Thyroid gland (tissue), 4 donors: ENCODE measurements around the gene FLT1. TPM values are rescaled to one million over a fixed set of nuclear protein-coding genes. Genes with fewer than 3 reads are reported as not detected.

Experiments used
- DNase-seq, 2 donors: peaks; one replicate each; pipeline ENCODE4 v3.0.0-alpha.2; 2019
- H3K27ac ChIP-seq, 3 donors: fragments of 200-600 bp; sonication (generic); 1 replicate in 2 of 3; 2 replicates in 1 of 3; pipeline ENCODE4 v1.5.1; 2016 to 2019; ENCODE audit warnings: mild to moderate bottlenecking in 1 of 3, moderate library complexity in 1 of 3
- H3K27me3 ChIP-seq: fragments of 200-600 bp; sonication (generic); one replicate; pipeline ENCODE4 v1.5.1; 2019
- H3K36me3 ChIP-seq, 2 donors: fragments of 200-600 bp; sonication (generic); one replicate each; pipeline ENCODE4 v1.5.1; 2016 to 2019
- H3K4me1 ChIP-seq, 2 donors: fragments of 200-600 bp; sonication (generic); one replicate each; pipeline ENCODE4 v1.5.1; 2017 to 2019
- H3K4me3 ChIP-seq, 3 donors: fragments of 200-600 bp; sonication (generic); replicated peaks in 1 of 3; 1 replicate in 2 of 3; 2 replicates in 1 of 3; pipeline ENCODE4 v1.5.1; 2016; ENCODE audit warnings: mild to moderate bottlenecking in 1 of 3
- H3K9me3 ChIP-seq: fragments of 200-600 bp; sonication (generic); one replicate; pipeline ENCODE4 v1.5.1; 2017
- POLR2A ChIP-seq, 2 donors: fragments of 450-650 bp; IDR thresholded peaks; one replicate each; pipeline ENCODE4 v1.6.1; 2017; ENCODE audit warnings: antibody characterized with exemption in 2 of 2, mild to moderate bottlenecking in 2 of 2, moderate library complexity in 1 of 2
- WGBS, 2 donors: methylation state at CpG; one replicate each; pipeline ENCODE4 v1.1.5; 2017; 5-methylcytosine and 5-hydroxymethylcytosine counted together
- intact Hi-C: fragments of 100-400 bp; cut with DNase I; formaldehyde crosslinking; loops from one replicate; pipeline ENCODE4 v1.15.1; 2023
- total RNA-seq, 4 donors: library from RNA; depleted of rRNA; stranded (reverse); fragments of >200 nt; gene quantifications; one replicate each; pipeline ENCODE4 v1.2.3, GENCODE V29; 2016
- TF ChIP-seq, protein P1 (sequence below), 6 experiments: fragments of 200-600 bp in 3 of 6; fragments of 450-650 bp in 3 of 6; sonication (generic) in 3 of 6; IDR thresholded peaks; one replicate each; pipeline ENCODE4 v1.5.1; 2016 to 2019; ENCODE audit warnings: antibody characterized with exemption in 6 of 6, mild to moderate bottlenecking in 2 of 6, inconsistent platforms in 1 of 6, moderate library complexity in 1 of 6

Gene FLT1
- total RNA-seq, 4 donors from 2014 or later: 23.4 to 132 (median 44.4) TPM

- Histone ChIP-seq H3K36me3 (no peaks in the 10 kb centered on the region), H3K9me3 (no peaks in the 10 kb centered on the region), H3K27me3 (no peaks in the 10 kb centered on the region), H3K27ac (no peak overlapping the region), H3K4me1 (peaks cover 8 to 10% of the 10 kb centered on the region in 2 donors), H3K4me3 (no peak overlapping the region)
- TF ChIP-seq POLR2A (IDR thresholded peaks at IDR 0.05): no peak
- TF ChIP-seq, protein P1, sequence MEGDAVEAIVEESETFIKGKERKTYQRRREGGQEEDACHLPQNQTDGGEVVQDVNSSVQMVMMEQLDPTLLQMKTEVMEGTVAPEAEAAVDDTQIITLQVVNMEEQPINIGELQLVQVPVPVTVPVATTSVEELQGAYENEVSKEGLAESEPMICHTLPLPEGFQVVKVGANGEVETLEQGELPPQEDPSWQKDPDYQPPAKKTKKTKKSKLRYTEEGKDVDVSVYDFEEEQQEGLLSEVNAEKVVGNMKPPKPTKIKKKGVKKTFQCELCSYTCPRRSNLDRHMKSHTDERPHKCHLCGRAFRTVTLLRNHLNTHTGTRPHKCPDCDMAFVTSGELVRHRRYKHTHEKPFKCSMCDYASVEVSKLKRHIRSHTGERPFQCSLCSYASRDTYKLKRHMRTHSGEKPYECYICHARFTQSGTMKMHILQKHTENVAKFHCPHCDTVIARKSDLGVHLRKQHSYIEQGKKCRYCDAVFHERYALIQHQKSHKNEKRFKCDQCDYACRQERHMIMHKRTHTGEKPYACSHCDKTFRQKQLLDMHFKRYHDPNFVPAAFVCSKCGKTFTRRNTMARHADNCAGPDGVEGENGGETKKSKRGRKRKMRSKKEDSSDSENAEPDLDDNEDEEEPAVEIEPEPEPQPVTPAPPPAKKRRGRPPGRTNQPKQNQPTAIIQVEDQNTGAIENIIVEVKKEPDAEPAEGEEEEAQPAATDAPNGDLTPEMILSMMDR (IDR thresholded peaks at IDR 0.05): no peak
- WGBS, 2 donors: 84 to 93% methylated on average over 2 of the region's 2 CpGs
- intact Hi-C loops: no loop called here
- DNase-seq: no peak
Observed at GRCh38 chr13:28342251-28342650, 152.7 kb downstream of the FLT1 start.

- intact Hi-C loops: no loop called here
- TF ChIP-seq, protein P1 (IDR thresholded peaks at IDR 0.05): no peak
- TF ChIP-seq POLR2A (IDR thresholded peaks at IDR 0.05): no peak
Observed at GRCh38 chr13:28340272-28340793, 154.6 kb downstream of the FLT1 start.

GRCh38 chr13:28339419-28339818 lies 155.5 kb downstream of the FLT1 start:
- no peak for DNase-seq

More at GRCh38 chr13:28340272-28340793, 154.6 kb downstream of the FLT1 start:
- H3K27ac ChIP-seq: no peak overlapping the region
- H3K4me1 ChIP-seq: peaks cover 8 to 10% of the 10 kb centered on the region in 2 donors
- no peaks in the 10 kb centered on the region for H3K36me3 ChIP-seq
- no peaks in the 10 kb centered on the region for H3K27me3 ChIP-seq
- no peaks in the 10 kb centered on the region for H3K9me3 ChIP-seq
- no peak overlapping the region for H3K4me3 ChIP-seq
- 79 to 83% methylated on average over 2 of the region's 2 CpGs for WGBS, 2 donors
- DNase-seq: no peak

DNA sequence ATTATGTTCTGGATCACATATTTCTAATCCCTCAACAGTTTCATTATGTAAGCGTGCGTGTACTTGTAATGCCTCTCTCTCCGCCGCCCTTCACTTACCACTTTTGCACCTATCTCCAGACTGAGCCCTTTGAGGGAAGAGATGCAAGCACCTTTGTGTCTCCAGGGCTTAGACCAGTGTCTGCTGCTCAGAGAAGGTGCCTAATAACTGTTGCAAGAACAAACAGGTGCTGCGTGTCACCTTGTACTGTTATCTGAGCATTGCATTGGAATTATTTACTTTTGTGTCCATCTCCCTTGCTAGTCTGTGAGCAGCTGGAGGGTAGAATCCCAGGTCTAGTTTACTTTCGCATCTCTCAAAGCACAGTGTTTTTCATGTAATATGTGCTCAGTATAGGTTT lies 156.2 kb downstream of the FLT1 start:
- 76 to 79% methylated on average over 6 of the region's 6 CpGs for WGBS, 2 donors
- intact Hi-C loops: no loop called here
- Histone ChIP-seq H3K9me3 (no peaks in the 10 kb centered on the region), H3K36me3 (no peaks in the 10 kb centered on the region), H3K27me3 (no peaks in the 10 kb centered on the region), H3K4me1 (peaks cover 8 to 10% of the 10 kb centered on the region in 2 donors), H3K4me3 (no peak overlapping the region), H3K27ac (no peak overlapping the region)
- no peak for DNase-seq
- TF ChIP-seq POLR2A (IDR thresholded peaks at IDR 0.05): no peak
- TF ChIP-seq, protein P1 (IDR thresholded peaks at IDR 0.05): no peak

More at GRCh38 chr13:28339419-28339818, 155.5 kb downstream of the FLT1 start:
- Histone ChIP-seq H3K27ac (no peak overlapping the region), H3K9me3 (no peaks in the 10 kb centered on the region), H3K27me3 (no peaks in the 10 kb centered on the region), H3K4me1 (peaks cover 8 to 10% of the 10 kb centered on the region in 2 donors), H3K4me3 (no peak overlapping the region), H3K36me3 (no peaks in the 10 kb centered on the region)
- intact Hi-C loops: no loop called here
- WGBS, 2 donors: 86 to 91% methylated on average over 2 of the region's 2 CpGs
- TF ChIP-seq, protein P1 (IDR thresholded peaks at IDR 0.05): no peak
- no peak for TF ChIP-seq POLR2A (IDR thresholded peaks at IDR 0.05)

DNA sequence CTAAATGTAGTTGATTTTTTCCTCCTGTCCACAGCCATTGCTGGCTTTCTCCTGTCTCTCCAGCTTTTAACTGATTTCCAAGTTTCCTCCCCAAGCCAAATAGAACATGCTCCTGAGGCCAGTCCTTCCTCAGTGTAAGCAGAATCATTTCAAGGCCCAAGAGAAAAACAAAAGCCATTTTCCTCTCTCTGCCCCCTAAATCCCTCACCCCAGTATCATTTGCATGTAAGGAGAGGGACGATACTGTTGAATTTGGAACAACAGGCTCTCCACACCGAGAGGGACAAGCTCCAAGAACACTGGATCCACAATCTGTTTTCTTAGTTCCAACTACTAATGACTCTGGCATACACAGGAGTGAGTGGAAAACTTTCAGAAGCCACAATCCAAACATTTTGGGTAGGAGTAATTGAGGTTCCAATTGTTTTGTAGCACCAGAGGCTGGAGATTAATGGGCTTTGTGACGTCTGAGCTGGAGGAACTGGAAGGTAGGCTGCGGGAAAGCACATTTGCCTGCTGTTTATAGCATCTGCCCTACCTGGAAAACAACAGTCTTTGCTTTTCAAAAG lies 156.8 kb downstream of the FLT1 start:
- Histone ChIP-seq H3K36me3 (no peaks in the 10 kb centered on the region), H3K9me3 (no peaks in the 10 kb centered on the region), H3K27ac (no peak overlapping the region), H3K4me3 (no peak overlapping the region), H3K4me1 (peaks cover 8 to 10% of the 10 kb centered on the region in 2 donors), H3K27me3 (no peaks in the 10 kb centered on the region)
- 39 to 40% methylated on average over 4 of the region's 4 CpGs for WGBS, 2 donors
- intact Hi-C loops: no loop called here
- DNase-seq: no peak
- TF ChIP-seq, protein P1 (IDR thresholded peaks at IDR 0.05): no peak
- no peak for TF ChIP-seq POLR2A (IDR thresholded peaks at IDR 0.05)
